ENCODE measurements around the gene IQCM.

The IQCM gene

GRCh38 chr4:149815743-149816142 lies at the start of gene IQCM:
Gene IQCM, minus strand, starts transcription at chr4:149815843. Its CDS starts 73,152 bp downstream, at chr4:149742691.
- Mint-ChIP-seq H3K27ac (no peak within 1 kb of the TSS), H3K36me3 (no peaks in the 10 kb centered on the region), H3K4me1 (no peaks in the 10 kb centered on the region), H3K9me3 (peaks cover 2% of the 10 kb centered on the region), H3K4me3 (no peak within 1 kb of the TSS)
- ATAC-seq (no peak), DNase-seq (ENCODE audit: low spot score in 2 of 2) (no peak)

- Mint-ChIP-seq H3K4me3 (no peak overlapping the region), H3K4me1 (no peaks in the 10 kb centered on the region), H3K27ac (no peak overlapping the region), H3K36me3 (no peaks in the 10 kb centered on the region), H3K9me3 (peaks cover 3% of the 10 kb centered on the region)
- no peak for ATAC-seq
- DNase-seq (ENCODE audit: low spot score in 2 of 2): no peak
These were observed 41.8 kb upstream of the IQCM start for GRCh38 chr4:149857446-149857845.

DNA sequence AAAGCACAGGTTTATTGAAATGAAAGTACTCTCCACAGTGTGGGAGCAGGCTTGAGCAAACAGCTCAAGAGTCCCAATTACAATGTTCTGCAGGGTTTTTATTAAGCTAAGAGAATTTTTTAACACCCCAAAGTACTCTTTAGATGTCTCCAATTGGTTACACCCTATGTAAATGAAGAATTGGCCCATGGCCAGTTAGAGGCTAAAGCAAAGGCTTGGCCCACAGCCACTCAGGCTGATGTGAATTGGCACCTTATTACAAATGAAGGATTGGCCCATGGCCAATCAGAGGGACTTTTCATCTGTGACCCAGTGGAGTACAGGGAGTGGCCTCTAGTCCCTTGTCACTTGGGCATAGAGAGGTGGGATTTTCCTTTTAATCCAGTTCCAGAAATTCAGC lies 30.1 kb upstream of the IQCM start:
- DNase-seq (ENCODE audit: low spot score in 2 of 2): no peak
- Mint-ChIP-seq H3K36me3 (no peaks in the 10 kb centered on the region), H3K27ac (no peak overlapping the region), H3K9me3 (no peaks in the 10 kb centered on the region), H3K4me1 (no peaks in the 10 kb centered on the region), H3K4me3 (no peak overlapping the region)
- no peak for ATAC-seq

DNA sequence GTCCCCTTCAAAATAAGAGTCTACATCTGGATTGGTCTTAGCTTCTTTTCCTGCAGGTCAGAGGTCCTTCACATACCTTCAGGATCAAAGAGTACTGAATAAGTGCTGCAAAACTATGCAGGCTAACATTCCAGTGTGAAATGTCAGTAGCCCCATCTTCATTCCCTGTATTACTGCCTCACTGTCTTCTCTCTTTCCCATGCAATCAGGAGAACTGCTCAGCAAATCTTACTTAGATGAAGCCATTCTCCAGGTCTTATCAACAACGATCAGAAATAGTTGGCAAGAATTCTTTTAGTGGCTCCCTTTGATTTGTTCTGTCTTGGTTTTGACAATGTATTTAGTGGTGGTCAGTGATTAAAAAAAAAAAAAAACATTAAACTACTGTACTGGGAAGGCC lies 26.0 kb upstream of the IQCM start:
- H3K4me3 Mint-ChIP-seq: no peak overlapping the region
- no peaks in the 10 kb centered on the region for H3K4me1 Mint-ChIP-seq
- no peak for ATAC-seq
- DNase-seq (ENCODE audit: low spot score in 2 of 2): no peak
- no peak overlapping the region for H3K27ac Mint-ChIP-seq
- no peaks in the 10 kb centered on the region for H3K36me3 Mint-ChIP-seq
- H3K9me3 Mint-ChIP-seq: no peaks in the 10 kb centered on the region

DNA sequence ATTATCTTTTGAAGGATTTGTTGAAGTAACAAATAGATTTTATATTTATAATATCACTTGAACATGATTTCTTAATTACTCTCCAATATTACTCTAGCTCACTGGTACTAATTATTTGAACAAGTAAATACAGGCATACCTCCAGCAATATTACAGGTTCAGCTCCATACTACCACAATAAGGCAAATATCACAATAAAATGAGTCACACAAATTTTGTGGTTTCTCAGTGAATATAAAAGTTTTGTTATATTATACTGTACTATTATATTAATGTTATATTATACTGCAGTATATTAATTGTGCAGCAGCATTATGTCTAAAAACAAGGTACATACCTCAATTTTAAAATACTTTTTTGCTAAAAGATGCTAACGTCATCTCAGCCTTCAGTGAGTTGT lies 22.4 kb upstream of the IQCM start:
- H3K9me3 Mint-ChIP-seq: peaks cover 2% of the 10 kb centered on the region
- no peak for ATAC-seq
- no peak for DNase-seq (ENCODE audit: low spot score in 2 of 2)

DNA sequence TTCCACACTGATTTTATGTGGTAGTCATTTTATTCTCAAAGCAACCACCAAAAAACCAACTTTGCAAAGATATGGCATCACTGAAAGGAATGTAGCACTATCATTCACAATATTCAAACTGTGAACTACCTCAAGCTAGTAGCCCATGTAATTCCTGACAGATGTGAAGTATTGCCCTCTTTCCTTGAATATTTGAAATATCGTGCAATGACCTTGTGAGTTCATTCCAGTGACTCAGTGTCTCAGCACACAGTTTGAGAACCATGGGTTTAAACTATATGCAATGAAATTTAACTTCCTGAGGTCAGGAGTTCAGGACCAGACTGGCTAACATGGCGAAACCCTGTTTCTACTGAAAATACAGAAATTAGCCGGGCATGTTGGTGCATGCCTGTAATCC lies 20.9 kb upstream of the IQCM start:
- ATAC-seq (no peak), DNase-seq (ENCODE audit: low spot score in 2 of 2) (no peak)
- no peak overlapping the region for H3K27ac Mint-ChIP-seq
- no peak overlapping the region for H3K4me3 Mint-ChIP-seq
- H3K9me3 Mint-ChIP-seq: peaks cover 6% of the 10 kb centered on the region
- H3K4me1 Mint-ChIP-seq: no peaks in the 10 kb centered on the region
- no peaks in the 10 kb centered on the region for H3K36me3 Mint-ChIP-seq

More for the DNA sequence above, 22.4 kb upstream of the IQCM start:
- no peak overlapping the region for H3K27ac Mint-ChIP-seq
- H3K36me3 Mint-ChIP-seq: no peaks in the 10 kb centered on the region
- no peak overlapping the region for H3K4me3 Mint-ChIP-seq
- H3K4me1 Mint-ChIP-seq: no peaks in the 10 kb centered on the region

DNA sequence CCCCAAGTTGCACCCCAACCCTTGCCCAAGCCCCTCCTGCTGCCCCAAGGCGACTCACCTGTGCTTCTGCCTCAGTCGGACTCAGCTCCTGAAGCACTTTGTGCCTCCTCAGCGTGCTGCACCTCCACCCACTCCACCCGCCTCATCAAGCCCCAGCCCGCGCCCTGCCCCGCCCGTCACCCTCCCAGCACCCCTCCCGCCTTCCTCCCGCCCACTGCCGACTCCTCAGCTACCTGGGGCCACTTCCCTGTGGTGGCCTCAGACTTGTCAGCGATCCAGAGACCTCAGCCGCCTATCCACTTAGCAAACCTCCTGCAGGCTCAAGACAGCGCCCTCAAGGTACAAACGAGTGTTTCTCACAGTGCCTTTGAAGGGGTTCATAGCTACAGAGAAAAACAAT lies 19.6 kb upstream of the IQCM start:
- ATAC-seq (no peak), DNase-seq (ENCODE audit: low spot score in 2 of 2) (no peak)
- Mint-ChIP-seq H3K9me3 (peaks cover 6% of the 10 kb centered on the region), H3K27ac (no peak overlapping the region), H3K36me3 (no peaks in the 10 kb centered on the region), H3K4me3 (no peak overlapping the region), H3K4me1 (no peaks in the 10 kb centered on the region)

DNA sequence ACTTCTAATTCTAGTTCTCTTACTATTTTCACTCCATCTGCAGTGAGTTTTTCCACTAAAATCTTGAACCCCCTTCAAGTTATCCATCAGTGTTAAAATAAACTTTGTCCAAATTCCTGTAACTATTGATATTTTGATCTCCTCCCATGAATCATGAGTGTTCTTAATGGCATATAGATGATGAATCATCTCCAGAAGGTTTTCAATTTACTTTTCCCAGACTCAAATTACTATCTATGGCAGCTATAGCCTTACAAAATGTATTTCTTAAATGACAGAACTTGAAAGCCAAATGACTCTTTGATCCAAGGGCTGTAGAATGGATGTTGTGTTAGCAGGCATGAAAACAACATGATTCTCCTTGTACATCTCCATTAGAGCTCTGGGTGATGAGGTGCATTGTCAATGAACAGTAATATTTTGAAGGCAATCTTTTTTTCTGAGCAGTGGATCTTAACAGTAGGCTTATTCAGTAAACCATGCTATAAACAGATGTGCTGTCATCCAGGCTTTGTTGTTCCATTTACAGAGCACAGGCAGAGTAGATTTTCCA lies 16.1 kb upstream of the IQCM start:
- H3K4me3 Mint-ChIP-seq: no peak overlapping the region
- no peak overlapping the region for H3K27ac Mint-ChIP-seq
- DNase-seq (ENCODE audit: low spot score in 2 of 2): no peak
- peaks cover 8% of the 10 kb centered on the region for H3K9me3 Mint-ChIP-seq
- no peaks in the 10 kb centered on the region for H3K36me3 Mint-ChIP-seq
- H3K4me1 Mint-ChIP-seq: no peaks in the 10 kb centered on the region
- ATAC-seq: no peak

GRCh38 chr4:149830823-149831222 lies 15.2 kb upstream of the IQCM start:
- ATAC-seq (no peak), DNase-seq (ENCODE audit: low spot score in 2 of 2) (no peak)
- Mint-ChIP-seq H3K9me3 (peaks cover 8% of the 10 kb centered on the region), H3K4me1 (no peaks in the 10 kb centered on the region), H3K27ac (no peak overlapping the region), H3K4me3 (no peak overlapping the region), H3K36me3 (no peaks in the 10 kb centered on the region)

- no peaks in the 10 kb centered on the region for H3K4me1 Mint-ChIP-seq
- DNase-seq (ENCODE audit: low spot score in 2 of 2) (no peak), ATAC-seq (no peak)
- no peak overlapping the region for H3K27ac Mint-ChIP-seq
- H3K36me3 Mint-ChIP-seq: no peaks in the 10 kb centered on the region
- no peak overlapping the region for H3K4me3 Mint-ChIP-seq
- H3K9me3 Mint-ChIP-seq: peaks cover 3% of the 10 kb centered on the region
These were observed 9.7 kb upstream of the IQCM start for GRCh38 chr4:149825336-149825735.

DNA sequence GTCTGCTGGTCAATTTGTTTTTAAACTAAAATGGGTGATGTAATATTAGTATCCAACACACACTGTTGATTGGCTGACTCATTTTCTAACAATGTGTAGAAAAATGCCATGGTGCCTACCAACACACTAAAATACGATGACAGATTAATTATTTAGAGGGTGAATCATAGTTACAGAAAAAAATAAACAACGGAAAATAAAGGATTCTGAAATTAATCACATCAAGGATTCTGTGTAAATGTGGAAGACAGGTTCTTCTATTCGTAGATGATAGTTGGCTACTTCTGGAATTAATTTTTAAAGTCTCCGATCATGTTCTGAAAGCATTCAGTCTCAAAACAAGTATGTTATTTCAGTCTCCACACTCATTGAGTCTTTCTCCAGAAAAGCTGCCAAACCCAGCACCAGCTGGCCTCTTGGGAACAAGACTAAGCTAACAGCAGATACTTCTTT lies 8.2 kb upstream of the IQCM start:
- DNase-seq (ENCODE audit: low spot score in 2 of 2) (no peak), ATAC-seq (no peak)
- Mint-ChIP-seq H3K9me3 (peaks cover 3% of the 10 kb centered on the region), H3K4me3 (no peak overlapping the region), H3K27ac (no peak overlapping the region), H3K4me1 (no peaks in the 10 kb centered on the region), H3K36me3 (no peaks in the 10 kb centered on the region)

GRCh38 chr4:149801416-149801815 lies 14.2 kb downstream of the IQCM start:
- peaks cover 10% of the 10 kb centered on the region for H3K9me3 Mint-ChIP-seq

GRCh38 chr4:149799546-149799945 lies 16.1 kb downstream of the IQCM start:
- no peaks in the 10 kb centered on the region for H3K4me1 Mint-ChIP-seq
- DNase-seq (ENCODE audit: low spot score in 2 of 2) (no peak), ATAC-seq (no peak)
- H3K27ac Mint-ChIP-seq: no peak overlapping the region
- peaks cover 13% of the 10 kb centered on the region for H3K9me3 Mint-ChIP-seq
- no peaks in the 10 kb centered on the region for H3K36me3 Mint-ChIP-seq
- no peak overlapping the region for H3K4me3 Mint-ChIP-seq

More at GRCh38 chr4:149801416-149801815, 14.2 kb downstream of the IQCM start:
- H3K4me1 Mint-ChIP-seq: no peaks in the 10 kb centered on the region
- no peaks in the 10 kb centered on the region for H3K36me3 Mint-ChIP-seq
- DNase-seq (ENCODE audit: low spot score in 2 of 2): no peak
- H3K27ac Mint-ChIP-seq: no peak overlapping the region
- no peak overlapping the region for H3K4me3 Mint-ChIP-seq
- ATAC-seq: no peak

- no peaks in the 10 kb centered on the region for H3K36me3 Mint-ChIP-seq
- H3K4me1 Mint-ChIP-seq: no peaks in the 10 kb centered on the region
- H3K27ac Mint-ChIP-seq: no peak overlapping the region
- ATAC-seq: no peak
- H3K4me3 Mint-ChIP-seq: no peak overlapping the region
- DNase-seq (ENCODE audit: low spot score in 2 of 2): no peak
- H3K9me3 Mint-ChIP-seq: peaks cover 14% of the 10 kb centered on the region
These were observed 19.3 kb downstream of the IQCM start for GRCh38 chr4:149796381-149796780.

GRCh38 chr4:149795256-149795655 lies 20.4 kb downstream of the IQCM start:
- peaks cover 12% of the 10 kb centered on the region for H3K9me3 Mint-ChIP-seq
- no peak for DNase-seq (ENCODE audit: low spot score in 2 of 2)
- H3K36me3 Mint-ChIP-seq: no peaks in the 10 kb centered on the region
- no peak for ATAC-seq
- H3K4me3 Mint-ChIP-seq: no peak overlapping the region
- H3K27ac Mint-ChIP-seq: no peak overlapping the region
- H3K4me1 Mint-ChIP-seq: no peaks in the 10 kb centered on the region

GRCh38 chr4:149794352-149794751 lies 21.3 kb downstream of the IQCM start:
- ATAC-seq (no peak), DNase-seq (ENCODE audit: low spot score in 2 of 2) (no peak)
- peaks cover 12% of the 10 kb centered on the region for H3K9me3 Mint-ChIP-seq
- no peak overlapping the region for H3K4me3 Mint-ChIP-seq
- H3K4me1 Mint-ChIP-seq: no peaks in the 10 kb centered on the region
- no peak overlapping the region for H3K27ac Mint-ChIP-seq
- no peaks in the 10 kb centered on the region for H3K36me3 Mint-ChIP-seq

DNA sequence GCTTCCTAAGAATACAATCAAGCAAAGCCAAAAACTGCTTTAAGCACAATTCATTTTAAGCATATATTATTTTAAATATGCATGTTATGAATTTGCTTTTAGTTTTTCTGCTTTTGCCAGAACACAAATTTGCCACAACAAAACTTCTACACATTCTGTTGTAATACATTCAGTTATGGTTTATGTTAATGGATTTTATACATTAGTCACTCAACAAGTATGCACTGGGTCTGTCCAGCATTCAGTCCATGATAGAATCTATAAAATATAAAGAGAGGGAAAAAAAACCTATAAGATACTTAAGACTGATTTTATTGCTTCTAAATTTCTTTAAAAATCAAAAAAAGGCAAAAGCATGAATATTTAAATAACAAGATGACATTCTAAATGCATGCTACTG lies 22.2 kb downstream of the IQCM start:
- Mint-ChIP-seq H3K9me3 (peaks cover 12% of the 10 kb centered on the region), H3K4me1 (no peaks in the 10 kb centered on the region), H3K27ac (no peak overlapping the region), H3K4me3 (no peak overlapping the region), H3K36me3 (no peaks in the 10 kb centered on the region)
- DNase-seq (ENCODE audit: low spot score in 2 of 2): no peak
- ATAC-seq: no peak

Measured in stimulated activated effector memory CD8-positive, alpha-beta T cell treated with anti-CD3 and anti-CD28 coated beads, Interleukin-12 subunit alpha, Interleukin-12 subunit beta, amount 100 ng/mL, for 72 hours (primary cell).